HCT116 (cell line): ENCODE measurements around the gene PIKFYVE. TPM values are rescaled to one million over a fixed set of nuclear protein-coding genes. Genes with fewer than 3 reads are reported as not detected.
A peak's percentile ranks its signal among the peaks of the same experiment; 100 is the strongest.

ENCODE experiments used
- ATAC-seq: fragments of 200-7000 bp; cut with Tn5 transposase; 2 replicates; pipeline ENCODE4 v1.9.1; 2020; ENCODE audit warnings: mild to moderate bottlenecking, moderate library complexity
- BruUV-seq: library from RNA; stranded (reverse); fragments of 400-500 nt; replicated peaks from 2 replicates; lab custom pipeline; 2021; lab: Mats Ljungman, UMichigan
- CTCF ChIA-PET: fragments of 300-600 bp; sonication (Branson Sonifier 250); formaldehyde crosslinking; loops from one replicate; lab custom pipeline; 2021; ENCODE audit warnings: antibody characterized with exemption; lab: Charles Lee
- POLR2A ChIA-PET: fragments of 300-600, 350-600 bp; sonication (Branson Sonifier 250); formaldehyde crosslinking; loops from one replicate; lab custom pipeline; 2021; ENCODE audit warnings: antibody characterized with exemption; lab: Charles Lee
- RAD21 ChIA-PET, 2 experiments: fragments of 300-600 bp; sonication (Branson Sonifier 250); formaldehyde crosslinking; loops; one replicate each; lab custom pipeline; 2023; ENCODE audit warnings: low total read pairs in 2 of 2; ENCODE audit not compliant: uncharacterized antibody in 2 of 2, unreplicated experiment in 2 of 2, low non-redundant PET in 1 of 2; lab: Charles Lee
- DNase-seq: peaks from one replicate; pipeline ENCODE4 v3.0.0-alpha.2; 2010; ENCODE audit warnings: low read depth, low spot score
- H2AFZ ChIP-seq: fragments of 200-600 bp; shearing (Covaris generic), sonication (generic); 2 replicates; pipeline ENCODE4 v1.6.1; 2017; ENCODE audit warnings: low read depth, mixed run types, mixed read lengths, antibody characterized with exemption, low read length; ENCODE audit not compliant: poor library complexity, severe bottlenecking
- H3K27ac ChIP-seq: 2 replicates; pipeline ENCODE4 v1.5.1; 2012; ENCODE audit warnings: low read depth, low read length
- H3K27me3 ChIP-seq: fragments of 200-600 bp; sonication (generic); 2 replicates; pipeline ENCODE4 v1.6.1; 2016; ENCODE audit warnings: mixed run types, low read length, mixed read lengths; ENCODE audit not compliant: insufficient read depth
- H3K36me3 ChIP-seq, 2 experiments: fragments of 200-500 bp in 1 of 2; fragments of 200-600 bp in 1 of 2; sonication (Bioruptor generic) in 1 of 2; sonication (generic) in 1 of 2; 2 replicates each; pipeline versions ENCODE4 v1.5.1 to v1.6.1; 2014 to 2016; ENCODE audit warnings: low read length in 2 of 2, inconsistent platforms in 1 of 2, mixed read lengths in 1 of 2, mixed run types in 1 of 2; ENCODE audit not compliant: insufficient read depth in 2 of 2, control insufficient read depth in 1 of 2
- H3K4me1 ChIP-seq, 2 experiments: fragments of 200-600 bp in 1 of 2; sonication (generic) in 1 of 2; 2 replicates each; pipeline versions ENCODE4 v1.5.1 to v1.6.1; 2012 to 2017; ENCODE audit warnings: low read length in 2 of 2, inconsistent platforms in 1 of 2, mild to moderate bottlenecking in 1 of 2, mixed read lengths in 1 of 2, mixed run types in 1 of 2, moderate library complexity in 1 of 2; ENCODE audit not compliant: insufficient read depth in 2 of 2, control insufficient read depth in 1 of 2
- H3K4me2 ChIP-seq: fragments of 200-600 bp; sonication (generic); 2 replicates; pipeline ENCODE4 v1.6.1; 2017; ENCODE audit warnings: mixed run types, low read length, mixed read lengths
- H3K4me3 ChIP-seq, 2 experiments: fragments of 200-600 bp in 1 of 2; sonication (generic) in 1 of 2; replicated peaks in 1 of 2; 2 replicates each; pipeline ENCODE4 v1.5.1; 2011 to 2016; ENCODE audit warnings: low read length in 2 of 2, control low read depth in 1 of 2, low read depth in 1 of 2, mild to moderate bottlenecking in 1 of 2, mixed read lengths in 1 of 2, mixed run types in 1 of 2
- H3K79me2 ChIP-seq: fragments of 200-600 bp; sonication (generic); 2 replicates; pipeline ENCODE4 v1.6.1; 2017; ENCODE audit warnings: mild to moderate bottlenecking, mixed run types, low read length, moderate library complexity, mixed read lengths; ENCODE audit not compliant: insufficient read depth
- H3K9ac ChIP-seq: fragments of 200-600 bp; sonication (generic); 2 replicates; pipeline ENCODE4 v1.6.1; 2016; ENCODE audit warnings: low read length, mixed read lengths
- H3K9me2 ChIP-seq: fragments of 200-600 bp; sonication (generic), shearing (Covaris generic); 2 replicates; pipeline ENCODE4 v1.6.1; 2017; ENCODE audit warnings: mixed run types, mild to moderate bottlenecking, moderate library complexity; ENCODE audit not compliant: insufficient read depth
- H3K9me3 ChIP-seq, 2 experiments: fragments of 200-500 bp in 1 of 2; fragments of 200-600 bp in 1 of 2; sonication (Bioruptor generic) in 1 of 2; sonication (generic) in 1 of 2; 2 replicates each; pipeline ENCODE4 v1.6.1; 2014 to 2017; ENCODE audit warnings: low read length in 2 of 2, mixed read lengths in 2 of 2, inconsistent platforms in 1 of 2, low read depth in 1 of 2, mild to moderate bottlenecking in 1 of 2, mixed run types in 1 of 2, moderate library complexity in 1 of 2; ENCODE audit not compliant: control insufficient read depth in 1 of 2, insufficient read depth in 1 of 2
- H4K20me1 ChIP-seq: fragments of 200-600 bp; sonication (generic), shearing (Covaris generic); 2 replicates; pipeline ENCODE4 v1.6.1; 2017; ENCODE audit warnings: mixed run types, mild to moderate bottlenecking, moderate library complexity; ENCODE audit not compliant: insufficient read depth
- CBX3 ChIP-seq: IDR thresholded peaks from 2 replicates; pipeline ENCODE4 v1.6.1; 2012; ENCODE audit warnings: low read depth
- CEBPB ChIP-seq: IDR thresholded peaks from 2 replicates; pipeline ENCODE4 v1.6.1; 2012; ENCODE audit warnings: low read depth
- CTCF ChIP-seq, 3 experiments: fragments of 200-600 bp in 1 of 3; sonication (generic) in 1 of 3; IDR thresholded peaks in 2 of 3; conservative IDR thresholded peaks in 1 of 3; 2 replicates each; pipeline ENCODE4 v1.5.1; 2012 to 2017; ENCODE audit warnings: low read depth in 2 of 3, low read length in 2 of 3, antibody characterized with exemption in 1 of 3, borderline replicate concordance in 1 of 3, control low read depth in 1 of 3, mild to moderate bottlenecking in 1 of 3, mixed read lengths in 1 of 3, mixed run types in 1 of 3, moderate library complexity in 1 of 3; ENCODE audit not compliant: insufficient read depth in 1 of 3
- EZH2 ChIP-seq: fragments of 200-600 bp; sonication (generic); IDR thresholded peaks from 2 replicates; pipeline ENCODE4 v1.6.1; 2017; ENCODE audit warnings: antibody characterized with exemption, mixed run types
- POLR2AphosphoS5 ChIP-seq: IDR thresholded peaks from 2 replicates; pipeline ENCODE4 v1.6.1; 2011; ENCODE audit warnings: mild to moderate bottlenecking, low read depth, low read length, moderate library complexity
- RAD21 ChIP-seq: IDR thresholded peaks from 2 replicates; pipeline ENCODE4 v1.6.1; 2012; ENCODE audit warnings: low read depth, mild to moderate bottlenecking
- REST ChIP-seq: IDR thresholded peaks from 2 replicates; pipeline ENCODE4 v1.6.1; 2012; ENCODE audit warnings: low read depth
- SP1 ChIP-seq: IDR thresholded peaks from 2 replicates; pipeline ENCODE4 v1.6.1; 2012; ENCODE audit warnings: low read depth
- ZBTB33 ChIP-seq: IDR thresholded peaks from 2 replicates; pipeline ENCODE4 v1.6.1; 2011; ENCODE audit warnings: mild to moderate bottlenecking, low read length, moderate library complexity; ENCODE audit not compliant: insufficient replicate concordance; ENCODE audit errors: extremely low read depth
- intact Hi-C: fragments of 100-400 bp; cut with micrococcal nuclease; formaldehyde crosslinking; loops from 2 replicates; pipeline ENCODE4 v1.10.0; 2022
- total RNA-seq: library from RNA; stranded (reverse); gene quantifications from one replicate; pipeline ENCODE4 v1.2.1, GENCODE V29; 2021; ENCODE audit not compliant: unreplicated experiment

PIKFYVE gene
- total RNA-seq, 1 experiment from 2014 or later, result 21.8 TPM

GRCh38 chr2:208254118-208254870, 11.8 kb upstream of the PIKFYVE start (continued):
- TF ChIP-seq REST (no peak), CEBPB (peak; percentile 79), RAD21 (peak; percentile 32)

- peak within 1 kb of the TSS; percentile 96 for H3K4me2 ChIP-seq
- DNase-seq, result peak; percentile 87
- H3K4me3 ChIP-seq, result peak within 1 kb of the TSS; percentile 79 to 80
- H4K20me1 ChIP-seq, result no peaks in the 10 kb centered on the region
- H3K9ac ChIP-seq, result peak within 1 kb of the TSS; percentile 55
- no peaks in the 10 kb centered on the region for H3K27me3 ChIP-seq
- ChIA-PET CTCF (interaction anchor here (1.2 to 4.4 kb wide), 6 partner anchors 11 to 509 kb away, joined by 3 to 44 read pairs (median 8); partner anchors contain the start of gene PIKFYVE), POLR2A (interaction anchor here (0.6 to 2.5 kb wide), 4 partner anchors 8 to 153 kb away, joined by 3 to 16 read pairs (median 6); partner anchors contain the start of gene PIKFYVE), RAD21 (interaction anchor here (1.7 to 1.9 kb wide), 2 partner anchors 153 kb away, joined by 8 to 12 read pairs; no protein-coding TSS in a partner anchor)
- peak within 1 kb of the TSS; percentile 73 for H3K27ac ChIP-seq
- H2AFZ ChIP-seq, result peak within 1 kb of the TSS; percentile 83
- peaks cover 0 to 8% of the 10 kb centered on the region in 2 experiments; a peak in 1 of 4 replicates for H3K36me3 ChIP-seq
- peaks cover 10 to 20% of the 10 kb centered on the region in 2 experiments; a peak in 3 of 4 replicates for H3K4me1 ChIP-seq
- ATAC-seq, result peak; percentile 79
- BruUV-seq, result no TSS peak
- no peaks in the 10 kb centered on the region for H3K79me2 ChIP-seq
- H3K9me2 ChIP-seq, result no peaks in the 10 kb centered on the region
- no peaks in the 10 kb centered on the region for H3K9me3 ChIP-seq
- intact Hi-C loops, result loop anchor here (1.0 to 5.0 kb wide), 4 partner anchors 80 to 1077 kb away; no protein-coding TSS in a partner anchor
- peak; percentile 64; the same call in 1 of the 2 replicates for TF ChIP-seq SP1
- no peak for TF ChIP-seq EZH2
- TF ChIP-seq POLR2AphosphoS5, result peak; percentile 75
- TF ChIP-seq ZBTB33, result no peak
- peak; percentile 60 to 64 (median 62); a peak in 5 of 6 replicates for TF ChIP-seq CTCF (IDR thresholded peaks at IDR 0.05 in 2 of 3, conservative IDR thresholded peaks at IDR 0.05 in 1 of 3; ENCODE audit: borderline replicate concordance in 1 of 3, insufficient read depth in 1 of 3, low read depth in 2 of 3, low read length in 2 of 3)
- TF ChIP-seq CBX3, result peak; percentile 45; the same call in 1 of the 2 replicates
Observed at GRCh38 chr2:208254871-208255556, 11.0 kb upstream of the PIKFYVE start, which contains the start of gene IDH1. TSS of gene IDH1 (minus strand) at chr2:208255071. CDS start at chr2:208251551, 3,520 bp downstream.
